Upper lobe of right lung (tissue), 1 donor: ENCODE results near the gene USP30. TPM values are rescaled to one million over a fixed set of nuclear protein-coding genes. Genes with fewer than 3 reads are reported as not detected.
A peak's percentile ranks its signal among the peaks of the same experiment; 100 is the strongest.

Source experiments
- ATAC-seq: fragments of 200-7000 bp; cut with Tn5 transposase; one replicate; pipeline ENCODE4 v1.9.1; 2020; ENCODE audit warnings: mild to moderate bottlenecking, moderate library complexity
- DNase-seq: peaks from one replicate; pipeline ENCODE4 v3.0.0-alpha.2; 2020
- H3K27ac ChIP-seq: fragments of 200-600 bp; one replicate; pipeline ENCODE4 v1.8.0; 2022
- H3K27me3 ChIP-seq: fragments of 200-600 bp; one replicate; pipeline ENCODE4 v1.8.0; 2022; ENCODE audit warnings: mild to moderate bottlenecking
- H3K36me3 ChIP-seq: fragments of 200-600 bp; one replicate; pipeline ENCODE4 v1.8.0; 2022
- H3K4me1 ChIP-seq: fragments of 200-600 bp; one replicate; pipeline ENCODE4 v1.8.0; 2022
- H3K4me3 ChIP-seq: fragments of 200-600 bp; one replicate; pipeline ENCODE4 v1.8.0; 2022; ENCODE audit warnings: mild to moderate bottlenecking
- H3K9me3 ChIP-seq: fragments of 200-600 bp; one replicate; pipeline ENCODE4 v1.8.0; 2022
- intact Hi-C: fragments of 100-400 bp; cut with DNase I; formaldehyde crosslinking; loops from one replicate; pipeline ENCODE4 v1.11.0; 2022
- total RNA-seq: library from RNA; stranded (reverse); fragmentation: NEBNext Ultra II Directional; extraction: Animal tissue kit (Norgen Biotek cat#: 25700); gene quantifications from one replicate; pipeline ENCODE4 v1.2.1, GENCODE V29; 2021
- TF ChIP-seq, protein P1 (sequence below): fragments of 200-600 bp; IDR thresholded peaks from one replicate; pipeline ENCODE4 v1.8.0; 2022; ENCODE audit warnings: antibody characterized with exemption
- donor health status: DM: no; HTN: yes; CAD: no; lungs with severe emphysema.

USP30 gene
- total RNA-seq, 1 donor from 2014 or later, result 13.6 TPM

DNA sequence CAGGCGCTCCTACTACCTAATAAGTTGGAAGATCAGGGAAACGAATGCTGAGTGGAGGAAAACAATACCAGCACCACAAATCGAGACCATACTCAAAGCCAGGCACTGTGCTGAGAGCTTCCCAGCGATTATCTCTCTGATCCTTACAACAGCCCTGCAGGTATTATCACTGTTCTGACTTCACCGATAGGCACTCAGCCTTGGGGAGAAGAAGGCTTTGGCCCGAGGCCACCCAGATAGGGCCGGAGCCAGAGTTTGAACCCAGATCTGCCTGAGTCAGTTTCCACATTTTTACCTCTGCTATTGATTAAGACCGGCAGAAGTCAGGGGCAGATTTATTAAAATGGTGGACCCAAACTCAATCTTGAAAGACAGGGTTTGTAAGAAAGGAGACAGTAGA, 36.4 kb upstream of the USP30 start:
- TF ChIP-seq, protein P1, sequence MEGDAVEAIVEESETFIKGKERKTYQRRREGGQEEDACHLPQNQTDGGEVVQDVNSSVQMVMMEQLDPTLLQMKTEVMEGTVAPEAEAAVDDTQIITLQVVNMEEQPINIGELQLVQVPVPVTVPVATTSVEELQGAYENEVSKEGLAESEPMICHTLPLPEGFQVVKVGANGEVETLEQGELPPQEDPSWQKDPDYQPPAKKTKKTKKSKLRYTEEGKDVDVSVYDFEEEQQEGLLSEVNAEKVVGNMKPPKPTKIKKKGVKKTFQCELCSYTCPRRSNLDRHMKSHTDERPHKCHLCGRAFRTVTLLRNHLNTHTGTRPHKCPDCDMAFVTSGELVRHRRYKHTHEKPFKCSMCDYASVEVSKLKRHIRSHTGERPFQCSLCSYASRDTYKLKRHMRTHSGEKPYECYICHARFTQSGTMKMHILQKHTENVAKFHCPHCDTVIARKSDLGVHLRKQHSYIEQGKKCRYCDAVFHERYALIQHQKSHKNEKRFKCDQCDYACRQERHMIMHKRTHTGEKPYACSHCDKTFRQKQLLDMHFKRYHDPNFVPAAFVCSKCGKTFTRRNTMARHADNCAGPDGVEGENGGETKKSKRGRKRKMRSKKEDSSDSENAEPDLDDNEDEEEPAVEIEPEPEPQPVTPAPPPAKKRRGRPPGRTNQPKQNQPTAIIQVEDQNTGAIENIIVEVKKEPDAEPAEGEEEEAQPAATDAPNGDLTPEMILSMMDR, result no peak
- Histone ChIP-seq H3K4me3 (no peak overlapping the region), H3K9me3 (no peaks in the 10 kb centered on the region), H3K27ac (no peak overlapping the region), H3K27me3 (no peaks in the 10 kb centered on the region), H3K36me3 (no peaks in the 10 kb centered on the region), H3K4me1 (peaks cover 3% of the 10 kb centered on the region)
- DNase-seq (no peak), ATAC-seq (no peak)
- intact Hi-C loops, result no loop called here

DNA sequence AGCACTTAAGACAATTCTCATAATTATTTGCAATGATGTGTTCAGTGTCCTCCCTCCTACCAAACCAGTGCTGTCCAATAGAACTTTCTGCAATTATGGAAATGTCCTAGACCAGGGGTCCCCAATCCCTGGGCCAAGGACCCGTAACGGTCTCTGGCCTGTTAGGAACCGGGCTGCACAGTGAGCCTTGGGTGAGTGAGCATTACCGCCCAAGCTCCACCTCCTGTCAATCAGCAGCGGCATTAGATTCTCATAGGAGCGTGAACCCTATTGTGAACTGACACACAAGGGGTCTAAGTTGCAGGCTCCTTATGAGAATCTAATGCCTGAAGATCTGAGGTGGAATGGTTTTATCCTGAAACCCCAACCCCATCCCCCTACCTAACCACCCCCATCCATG, 35.4 kb upstream of the USP30 start:
- Histone ChIP-seq H3K9me3 (no peaks in the 10 kb centered on the region), H3K27ac (no peak overlapping the region), H3K4me3 (no peak overlapping the region), H3K4me1 (peaks cover 4% of the 10 kb centered on the region), H3K27me3 (no peaks in the 10 kb centered on the region), H3K36me3 (no peaks in the 10 kb centered on the region)
- TF ChIP-seq, protein P1, result no peak
- ATAC-seq, result no peak
- intact Hi-C loops, result no loop called here
- DNase-seq, result no peak

DNA sequence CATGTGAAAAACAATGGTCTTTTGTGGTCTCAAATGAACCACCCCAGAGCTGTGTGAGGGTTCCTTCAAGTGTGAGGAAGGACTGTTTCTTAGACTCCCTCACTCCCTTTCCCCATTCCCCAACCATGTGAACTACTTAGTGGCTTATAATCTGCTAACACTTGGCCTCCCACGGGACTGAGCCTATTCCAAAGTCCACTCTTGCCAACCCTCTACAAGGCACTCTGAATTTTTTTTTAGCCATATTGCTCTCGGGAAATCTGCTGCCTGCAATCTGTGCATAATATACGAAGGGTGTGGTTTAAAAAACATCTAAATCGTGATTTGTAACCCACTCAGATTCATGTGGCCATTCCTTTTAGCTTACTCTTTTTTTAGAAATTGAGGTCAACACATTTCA, 34.1 kb upstream of the USP30 start:
- no peak for DNase-seq
- intact Hi-C loops, result no loop called here
- Histone ChIP-seq H3K27ac (no peak overlapping the region), H3K27me3 (no peaks in the 10 kb centered on the region), H3K9me3 (no peaks in the 10 kb centered on the region), H3K4me1 (peaks cover 4% of the 10 kb centered on the region), H3K36me3 (no peaks in the 10 kb centered on the region), H3K4me3 (no peak overlapping the region)
- TF ChIP-seq, protein P1, result no peak
- no peak for ATAC-seq

DNA sequence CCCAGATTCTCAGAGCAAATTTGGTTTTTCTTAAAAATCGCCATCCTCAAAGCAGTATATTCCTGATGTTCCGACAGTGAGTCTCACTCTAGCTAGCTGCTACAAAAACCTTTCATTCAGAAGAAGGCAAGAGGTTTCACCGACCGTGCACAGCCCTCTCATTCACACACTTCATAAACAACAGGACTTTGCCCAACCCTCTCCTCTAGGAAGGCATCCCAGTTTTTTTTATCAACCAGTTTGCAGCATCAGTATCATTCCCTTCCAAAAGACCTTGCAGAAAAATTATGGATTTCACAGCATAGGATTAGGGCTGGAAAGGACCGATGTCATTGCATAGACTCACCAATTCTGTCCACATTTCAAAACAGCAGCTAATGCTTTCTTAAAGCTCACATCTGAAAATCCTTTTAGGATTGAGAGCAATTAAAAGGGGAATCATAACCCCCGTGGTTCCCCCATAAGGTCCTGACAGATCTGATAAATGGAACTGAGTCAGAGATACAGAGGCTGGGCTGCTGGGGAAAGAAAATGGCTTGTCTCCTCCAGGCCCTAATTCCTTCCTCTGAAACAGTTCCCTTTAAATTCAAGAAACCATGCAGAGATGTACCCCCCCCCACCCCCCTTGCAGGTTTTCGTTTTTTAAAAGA, 32.1 kb upstream of the USP30 start:
- Histone ChIP-seq H3K4me3 (no peak overlapping the region), H3K4me1 (peaks cover 4% of the 10 kb centered on the region), H3K27me3 (no peaks in the 10 kb centered on the region), H3K27ac (no peak overlapping the region), H3K36me3 (no peaks in the 10 kb centered on the region), H3K9me3 (no peaks in the 10 kb centered on the region)
- ATAC-seq (no peak), DNase-seq (no peak)
- TF ChIP-seq, protein P1, result no peak
- intact Hi-C loops, result no loop called here

DNA sequence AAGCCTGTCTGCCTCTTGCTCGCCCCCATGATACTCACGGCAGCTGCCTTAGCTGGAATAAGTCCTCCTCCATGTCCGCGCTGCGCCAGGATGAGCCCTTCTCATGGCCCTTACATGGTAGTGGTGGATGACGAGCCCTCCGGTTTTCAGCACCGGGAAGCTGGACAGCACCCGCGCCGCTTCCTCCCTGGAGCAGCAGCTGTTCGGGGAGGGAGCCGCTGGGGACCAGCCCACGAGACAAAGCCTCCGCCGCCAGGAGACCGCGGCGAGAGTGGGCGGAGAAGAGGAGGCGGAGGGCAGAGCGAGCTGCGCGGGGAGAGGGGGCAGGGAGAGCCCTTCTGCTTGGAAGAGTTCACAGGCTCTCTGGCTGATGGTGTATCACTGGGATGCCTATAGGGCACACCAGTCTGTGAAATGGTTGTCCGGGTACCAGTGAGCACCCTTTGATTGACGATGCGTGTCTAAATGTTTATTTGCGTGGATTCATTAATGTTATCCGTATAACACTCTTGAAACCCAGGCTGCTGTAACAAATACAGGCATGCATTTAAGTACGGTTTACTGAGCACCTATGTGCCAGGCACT, 31.5 kb upstream of the USP30 start, which contains the start of gene SVOP:
SVOP (minus strand) TSS at position 273 of the 585 bp plus-strand sequence; CDS start at position 73, 200 bp downstream.
- Histone ChIP-seq H3K27ac (no peak within 1 kb of the TSS), H3K4me3 (no peak within 1 kb of the TSS), H3K36me3 (no peaks in the 10 kb centered on the region), H3K27me3 (no peaks in the 10 kb centered on the region), H3K9me3 (no peaks in the 10 kb centered on the region), H3K4me1 (peaks cover 4% of the 10 kb centered on the region)
- DNase-seq (peak; percentile 89), ATAC-seq (peak; percentile 97)
- intact Hi-C loops, result no loop called here
- TF ChIP-seq, protein P1, result no peak
